NCI-H510A (cell line): ENCODE data around the gene SSRP1.
A peak's percentile ranks its signal among the peaks of the same experiment; 100 is the strongest.

Experiments used
- DNase-seq: peaks from one replicate; lab custom pipeline; 2025; lab: John Stamatoyannopoulos, UW

SSRP1 gene

DNA sequence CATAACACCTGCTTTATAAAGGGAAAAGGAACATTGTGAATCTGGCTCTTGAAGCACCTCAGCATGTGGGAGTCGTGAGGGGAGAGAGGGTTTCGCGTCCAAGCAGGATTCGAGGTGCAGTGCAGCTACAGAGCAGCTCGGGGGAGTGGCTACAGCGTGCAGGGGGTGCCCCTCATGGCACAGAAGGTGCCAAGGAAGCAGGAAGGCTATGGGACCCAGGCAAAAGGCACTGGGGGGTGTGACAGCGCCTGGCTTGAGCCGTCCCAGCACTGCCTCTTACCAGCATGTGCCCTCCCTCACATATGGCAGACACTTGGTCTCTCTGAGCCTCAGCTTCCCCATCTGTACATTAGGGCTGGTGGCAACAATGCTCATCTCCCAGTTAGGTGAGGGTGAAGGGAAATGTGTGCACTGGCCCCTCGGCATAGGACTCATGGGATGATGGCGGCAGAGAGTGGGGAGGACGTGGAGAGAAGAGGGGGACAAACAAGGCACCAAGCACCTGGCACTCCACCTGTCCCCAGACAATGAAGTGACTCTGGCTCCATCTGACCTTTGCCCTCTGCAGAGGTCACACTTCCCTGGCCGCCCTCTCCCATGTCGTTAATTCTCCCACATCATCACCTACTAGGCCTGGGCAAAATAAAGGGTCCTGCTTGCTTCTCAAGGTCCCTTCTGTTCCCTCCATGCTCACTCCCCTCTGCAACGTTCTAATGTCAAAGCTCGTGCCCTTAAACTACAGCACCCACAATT lies 21.3 kb downstream of the SSRP1 start:
- DNase-seq: no peak

GRCh38 chr11:57313788-57314135 lies 21.9 kb downstream of the SSRP1 start:
- DNase-seq: no peak

DNA sequence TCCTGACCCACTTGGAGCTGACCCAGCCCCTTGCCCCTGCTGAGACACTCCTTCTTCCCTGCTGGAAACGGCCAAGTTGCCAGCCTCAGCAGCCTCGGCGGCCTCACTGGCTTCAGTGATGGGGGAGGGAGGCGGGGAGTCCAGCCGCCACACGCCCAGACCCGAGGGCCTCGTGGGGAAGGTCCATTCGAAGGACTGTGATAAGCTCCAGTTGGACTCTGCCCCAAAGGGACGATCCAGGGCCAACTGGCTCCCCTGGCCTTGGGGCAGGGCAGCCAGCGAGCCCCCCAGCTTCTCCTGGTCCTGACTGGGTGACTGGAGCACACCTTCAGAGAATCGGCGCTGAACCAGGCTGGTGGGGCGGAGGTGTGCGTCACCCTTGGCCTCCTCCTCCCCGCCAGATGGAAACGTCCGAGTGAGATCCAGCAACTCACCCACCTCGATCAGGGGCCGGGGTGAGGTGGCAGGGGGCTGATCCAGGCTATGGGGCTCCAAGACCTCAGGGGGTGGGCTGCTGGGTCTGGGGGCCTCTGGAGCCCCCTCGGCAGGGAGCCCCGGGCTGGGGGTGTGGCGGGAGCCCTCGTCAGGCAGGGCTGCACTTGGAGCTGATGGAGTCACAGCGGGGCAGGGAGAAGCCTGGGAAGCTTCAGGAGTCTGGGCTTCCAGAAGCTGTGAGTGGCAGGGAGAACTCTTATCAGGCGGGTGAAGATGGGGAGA lies 22.5 kb downstream of the SSRP1 start:
- no peak for DNase-seq

GRCh38 chr11:57312511-57313021 lies 23.1 kb downstream of the SSRP1 start:
- DNase-seq: no peak

- DNase-seq: peak; percentile 93
These were observed 24.4 kb downstream of the SSRP1 start for GRCh38 chr11:57311109-57311936.

- peak; percentile 50 for DNase-seq
These were observed 25.0 kb downstream of the SSRP1 start for GRCh38 chr11:57310630-57311086.

- no peak for DNase-seq
These were observed 25.6 kb downstream of the SSRP1 start for GRCh38 chr11:57310091-57310490.

GRCh38 chr11:57309106-57310059 lies 26.3 kb downstream of the SSRP1 start:
- DNase-seq: no peak

DNA sequence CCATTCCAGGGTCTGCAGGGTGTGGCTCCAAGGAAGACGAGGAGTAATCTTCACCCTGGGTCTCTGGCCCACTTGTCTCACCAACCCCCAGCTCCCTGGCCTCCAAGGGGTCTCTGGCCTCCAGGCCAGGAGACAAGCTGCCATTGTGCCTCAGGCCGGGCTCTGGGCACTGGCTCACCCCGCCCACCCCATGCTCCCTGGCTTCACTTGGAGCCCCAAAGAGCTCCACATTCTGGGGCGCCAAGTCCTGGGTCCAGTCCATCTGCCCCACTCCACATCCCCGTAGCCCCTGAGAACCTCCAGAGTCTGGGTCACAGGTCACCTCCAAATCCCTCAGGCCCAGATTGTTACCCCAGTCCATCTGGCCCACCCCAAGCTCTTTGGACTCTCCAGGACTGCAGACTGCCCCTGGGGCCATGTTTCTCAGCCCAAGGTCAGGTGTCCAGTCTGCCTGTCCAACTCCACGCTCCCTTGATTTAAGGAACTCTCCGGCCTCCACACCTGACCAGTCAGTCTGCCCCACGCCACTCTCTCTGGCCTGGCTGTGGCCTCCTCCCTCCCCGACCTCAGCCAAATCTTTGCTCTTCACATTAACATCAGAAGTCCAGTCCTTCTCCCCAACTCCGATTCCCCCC lies 27.1 kb downstream of the SSRP1 start:
- no peak for DNase-seq

DNA sequence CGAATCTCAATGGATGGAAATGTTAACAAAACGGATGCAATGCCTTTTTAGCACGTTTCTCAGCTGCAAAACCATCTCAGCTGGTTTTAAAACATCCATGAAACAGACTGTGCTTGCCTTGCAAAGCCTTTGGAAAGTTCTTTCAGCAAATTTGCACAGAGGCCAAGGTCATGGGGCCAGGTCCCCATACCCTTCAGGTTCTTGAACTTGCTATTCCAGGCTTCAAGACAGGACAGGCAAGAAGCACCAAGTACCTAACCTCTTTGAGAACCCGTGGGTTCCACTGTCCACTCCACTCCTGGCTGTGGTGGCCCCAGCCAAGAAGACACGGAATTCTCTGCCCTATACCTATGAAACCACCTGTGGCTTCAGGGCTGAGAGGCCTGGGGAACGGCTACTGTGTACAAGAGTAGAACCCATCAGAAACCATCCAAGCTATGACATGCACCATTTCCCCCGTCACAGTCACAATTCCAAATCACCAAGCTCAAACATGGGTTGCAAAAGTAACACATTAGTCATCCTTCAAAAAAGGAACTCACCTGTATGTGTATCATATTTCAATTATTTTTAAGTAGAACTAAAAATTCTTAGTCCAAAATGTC lies 27.9 kb downstream of the SSRP1 start:
- no peak for DNase-seq

GRCh38 chr11:57306940-57307565 lies 28.6 kb downstream of the SSRP1 start:
- no peak for DNase-seq

- DNase-seq: no peak
These were observed 29.4 kb downstream of the SSRP1 start for GRCh38 chr11:57306161-57306876.

DNA sequence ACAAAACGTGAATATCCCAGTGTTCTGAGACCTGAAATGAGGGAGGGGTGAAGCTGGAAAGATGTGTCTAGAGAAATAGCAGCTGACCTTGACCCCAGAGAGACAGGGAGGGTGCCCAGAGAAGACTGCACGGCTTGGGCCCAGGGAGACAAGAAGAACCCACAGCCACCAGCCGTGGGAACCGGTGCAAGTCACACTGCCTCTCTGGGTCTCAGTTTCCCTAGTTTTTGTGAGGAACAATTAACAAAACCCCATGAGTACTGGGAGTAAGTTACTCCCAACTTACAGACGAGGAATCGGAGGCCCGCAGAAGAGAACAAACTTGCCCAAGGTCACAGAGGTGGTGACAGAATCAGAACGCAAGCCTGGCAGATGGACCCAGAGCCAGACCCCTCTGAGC lies 30.2 kb downstream of the SSRP1 start:
- DNase-seq: no peak

DNA sequence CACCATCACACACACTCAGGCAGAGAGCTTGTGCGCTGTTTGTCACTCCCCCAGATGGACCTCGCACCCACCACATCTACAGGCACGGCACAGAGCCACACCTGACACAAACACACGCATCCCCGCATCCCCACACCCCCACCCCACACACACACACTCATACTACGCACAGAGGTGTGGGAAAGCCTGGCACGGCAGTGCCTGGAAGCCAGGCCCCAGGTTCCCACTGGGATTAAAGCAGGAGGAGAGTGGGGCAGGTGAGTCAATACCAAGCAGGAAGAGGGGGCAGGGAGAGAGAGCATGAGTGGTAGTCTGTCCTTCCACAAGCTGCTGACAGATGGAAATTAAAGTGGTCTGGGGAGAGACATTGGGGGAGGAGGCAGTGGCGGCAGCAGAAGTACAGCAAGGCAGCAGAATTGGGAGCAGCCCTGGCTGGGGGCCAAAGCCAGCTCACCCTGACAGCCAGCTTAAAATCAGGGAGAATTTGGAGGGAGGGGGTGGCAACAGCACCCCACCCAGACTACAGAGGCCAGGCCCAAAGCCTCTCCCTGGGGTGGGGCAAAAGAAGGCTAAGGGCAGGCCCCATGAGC lies 31.6 kb downstream of the SSRP1 start:
- DNase-seq: peak; percentile 77

DNA sequence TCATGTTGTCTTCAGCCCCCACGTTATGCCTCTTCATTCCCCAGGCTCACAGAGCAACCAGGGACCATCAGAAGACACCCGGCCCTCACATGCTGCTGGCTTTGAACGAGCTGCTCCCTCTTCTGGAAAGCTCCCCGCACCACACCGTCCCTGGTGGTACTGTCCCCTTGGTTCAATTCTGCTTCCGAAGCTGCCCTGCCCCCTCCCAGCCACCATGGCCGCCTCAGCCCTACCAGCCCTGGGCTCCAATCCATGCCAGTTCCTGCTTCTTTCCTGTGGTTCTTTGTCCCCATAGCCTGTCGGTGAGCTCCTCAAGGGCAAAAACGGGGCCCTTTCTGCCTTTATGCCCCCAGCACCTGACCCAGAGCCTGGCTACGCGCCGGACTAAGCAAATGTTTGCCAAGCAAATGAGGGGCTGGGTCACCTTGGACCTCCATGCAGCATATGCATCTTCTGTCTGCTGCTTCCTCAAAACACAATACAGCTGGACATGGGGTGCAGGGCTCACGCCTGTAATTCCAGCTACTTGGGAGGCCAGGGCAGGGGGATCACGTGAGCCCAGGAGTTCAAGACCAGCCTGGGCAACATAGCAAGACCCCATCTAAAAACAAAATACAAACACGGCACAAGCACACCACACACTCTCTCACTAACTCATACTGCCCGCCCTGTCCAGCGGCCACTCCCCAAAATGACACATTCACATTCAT lies 32.3 kb downstream of the SSRP1 start:
- peak; percentile 16 for DNase-seq

DNA sequence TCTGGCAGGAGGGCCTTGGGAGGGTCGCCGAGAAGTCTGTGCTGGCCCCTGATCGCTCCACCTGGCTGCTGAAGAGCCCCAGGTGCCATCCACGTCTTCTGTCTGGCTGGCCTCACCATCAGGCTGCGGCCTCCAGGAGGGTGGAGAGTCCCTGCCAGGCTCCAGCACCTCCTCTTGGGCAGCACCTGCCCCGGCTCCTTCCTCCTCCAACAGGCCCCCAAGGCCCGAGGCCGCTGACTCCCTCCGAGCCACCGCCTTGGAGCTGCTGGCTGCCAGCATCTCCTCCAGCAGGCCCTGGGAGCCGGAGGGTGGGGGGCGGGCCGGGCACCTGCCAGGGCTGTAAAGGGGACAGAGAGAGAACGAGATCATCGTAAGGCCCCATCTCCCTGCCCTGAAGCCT lies 33.2 kb downstream of the SSRP1 start:
- DNase-seq: no peak

GRCh38 chr11:57301711-57302423 lies 33.8 kb downstream of the SSRP1 start:
- no peak for DNase-seq

- DNase-seq: no peak
These were observed 34.9 kb downstream of the SSRP1 start for GRCh38 chr11:57300785-57301184.
